Transverse colon (tissue), 4 donors: ENCODE results near the gene KIF3C.
"Not testable (repeated sequence)": the region's sequence is repeated elsewhere in the genome, so short reads cannot be mapped to it uniquely, and the experiment has no call there.

Source experiments
- CTCF ChIP-seq, 5 experiments: fragments of 200-600 bp in 3 of 5; fragments of 450-650 bp in 2 of 5; sonication (generic) in 3 of 5; IDR thresholded peaks; 1 replicate in 2 of 5; 2 replicates in 3 of 5; pipeline ENCODE4 v1.5.1; 2016 to 2017; ENCODE audit warnings: antibody characterized with exemption in 5 of 5, inconsistent platforms in 3 of 5, mild to moderate bottlenecking in 2 of 5, moderate library complexity in 1 of 5
- EP300 ChIP-seq: sonication (generic); formaldehyde crosslinking; IDR thresholded peaks from one replicate; pipeline ENCODE4 v1.6.1; 2017; ENCODE audit warnings: antibody characterized with exemption, low read depth
- POLR2A ChIP-seq: fragments of 450-650 bp; IDR thresholded peaks from one replicate; pipeline ENCODE4 v1.6.1; 2016; ENCODE audit warnings: antibody characterized with exemption, mild to moderate bottlenecking, moderate library complexity
- POLR2AphosphoS5 ChIP-seq, 3 donors: sonication (generic); formaldehyde crosslinking; IDR thresholded peaks; one replicate each; pipeline ENCODE4 v1.6.1; 2016; ENCODE audit warnings: antibody characterized with exemption in 3 of 3

- TF ChIP-seq CTCF (IDR thresholded peaks at IDR 0.05); POLR2A; EP300; POLR2AphosphoS5 (IDR thresholded peaks at IDR 0.05): not testable (repeated sequence)
These were observed 72.7 kb downstream of the KIF3C start for GRCh38 chr2:25909574-25909973.
